Measurements from ENCODE around the gene SCARF2. TPM values are rescaled to one million over a fixed set of nuclear protein-coding genes. Genes with fewer than 3 reads are reported as not detected.
"Not testable (repeated sequence)": the region's sequence is repeated elsewhere in the genome, so short reads cannot be mapped to it uniquely, and the experiment has no call there.

SCARF2 gene
- total RNA-seq, 2 experiments from 2014 or later = 0.39 to 0.46 TPM

- peak overlapping the region; percentile 77 for H3K4me3 Mint-ChIP-seq
- no peaks in the 10 kb centered on the region for H3K27me3 Mint-ChIP-seq
- peaks cover 2% of the 10 kb centered on the region for H3K36me3 Mint-ChIP-seq (ENCODE audit: low read depth)
- ChIA-PET POLR2A (no interaction called here), CTCF (interaction anchor here (0.7 to 1.3 kb wide), 3 partner anchors 9 to 23 kb away, joined by 3 to 5 read pairs (median 3); no protein-coding TSS in a partner anchor)
- peak overlapping the region; percentile 61 for H3K27ac Mint-ChIP-seq
- peaks cover 26% of the 10 kb centered on the region for H3K4me1 Mint-ChIP-seq
- DNase-seq (no peak), ATAC-seq (no peak)
- intact Hi-C loops (cut with DNase I, micrococcal nuclease) = no loop called here
- H3K9me3 Mint-ChIP-seq (ENCODE audit: low read depth) = no peaks in the 10 kb centered on the region
Observed at GRCh38 chr22:20395181-20395906, 42.3 kb downstream of the SCARF2 start.

- Mint-ChIP-seq H3K27me3 (no peaks in the 10 kb centered on the region), H3K4me3 (peak within 1 kb of the TSS; percentile 77), H3K27ac (peak within 1 kb of the TSS; percentile 86), H3K36me3 (ENCODE audit: low read depth) (peaks cover 2% of the 10 kb centered on the region), H3K9me3 (ENCODE audit: low read depth) (no peaks in the 10 kb centered on the region), H3K4me1 (peaks cover 24% of the 10 kb centered on the region)
- CTCF ChIA-PET = interaction anchor here (0.5 to 1.1 kb wide), 3 partner anchors 11 to 30 kb away, joined by 3 read pairs; no protein-coding TSS in a partner anchor
- ATAC-seq (peak; percentile 95), DNase-seq (peak; percentile 90)
- intact Hi-C loops (cut with DNase I, micrococcal nuclease) = loop anchor here in 1 of 2 experiments (1.0 kb wide), 3 partner anchors 102 to 464 kb away; partner anchors contain the start of genes MED15 and PI4KA
- POLR2A ChIA-PET = interaction anchor here (0.7 kb wide), 1 partner anchor 114 kb away, joined by 5 read pairs; the partner anchor contains the start of gene MED15
Observed at GRCh38 chr22:20393705-20394476, 43.7 kb downstream of the SCARF2 start, which contains the start of gene ZNF74. Gene ZNF74, plus strand, starts transcription at chr22:20394151. Its CDS starts 478 bp downstream, at chr22:20394629.

GRCh38 chr22:20392983-20393704 is 44.5 kb downstream of the SCARF2 start:
- ATAC-seq = peak; percentile 3
- Mint-ChIP-seq H3K27me3 (no peaks in the 10 kb centered on the region), H3K4me3 (peak overlapping the region; percentile 77), H3K9me3 (ENCODE audit: low read depth) (no peaks in the 10 kb centered on the region), H3K27ac (peak overlapping the region; percentile 86), H3K36me3 (ENCODE audit: low read depth) (peaks cover 2% of the 10 kb centered on the region), H3K4me1 (peaks cover 23% of the 10 kb centered on the region)
- intact Hi-C loops (cut with DNase I, micrococcal nuclease) = no loop called here
- no peak for DNase-seq
- ChIA-PET CTCF (interaction anchor here (0.8 to 1.1 kb wide), 2 partner anchors 11 to 30 kb away, joined by 3 read pairs; no protein-coding TSS in a partner anchor), POLR2A (interaction anchor here (1.9 kb wide), 1 partner anchor 70 kb away, joined by 4 read pairs; no protein-coding TSS in a partner anchor)

- H3K27me3 Mint-ChIP-seq; DNase-seq; H3K4me3 Mint-ChIP-seq; H3K36me3 Mint-ChIP-seq (ENCODE audit: low read depth); ATAC-seq; H3K27ac Mint-ChIP-seq; H3K9me3 Mint-ChIP-seq (ENCODE audit: low read depth); intact Hi-C loops (cut with DNase I, micrococcal nuclease): not testable (repeated sequence)
- POLR2A ChIA-PET = interaction anchor here (1.9 kb wide), 1 partner anchor 69 kb away, joined by 4 read pairs; no protein-coding TSS in a partner anchor
- CTCF ChIA-PET = interaction anchor here (1.1 kb wide), 1 partner anchor 10 kb away, joined by 3 read pairs; no protein-coding TSS in a partner anchor
- H3K4me1 Mint-ChIP-seq = peaks cover 21% of the 10 kb centered on the region
Observed at GRCh38 chr22:20392365-20392881, 45.2 kb downstream of the SCARF2 start.

GRCh38 chr22:20391222-20391621 is 46.4 kb downstream of the SCARF2 start:
- intact Hi-C loops (cut with DNase I, micrococcal nuclease) = no loop called here
- Mint-ChIP-seq H3K9me3 (ENCODE audit: low read depth) (no peaks in the 10 kb centered on the region), H3K36me3 (ENCODE audit: low read depth) (no peaks in the 10 kb centered on the region), H3K27ac (no peak overlapping the region), H3K4me1 (peaks cover 15% of the 10 kb centered on the region), H3K27me3 (no peaks in the 10 kb centered on the region), H3K4me3 (no peak overlapping the region)
- ChIA-PET POLR2A (interaction anchor here (1.9 kb wide), 1 partner anchor 68 kb away, joined by 4 read pairs; no protein-coding TSS in a partner anchor), CTCF (no interaction called here)
- DNase-seq = no peak
- no peak for ATAC-seq

GRCh38 chr22:20390394-20390907 is 47.2 kb downstream of the SCARF2 start:
- Mint-ChIP-seq H3K27me3 (no peaks in the 10 kb centered on the region), H3K9me3 (ENCODE audit: low read depth) (no peaks in the 10 kb centered on the region), H3K27ac (no peak overlapping the region), H3K4me1 (peaks cover 9% of the 10 kb centered on the region), H3K4me3 (no peak overlapping the region), H3K36me3 (ENCODE audit: low read depth) (no peaks in the 10 kb centered on the region)
- CTCF ChIA-PET = no interaction called here
- intact Hi-C loops (cut with DNase I, micrococcal nuclease) = no loop called here
- POLR2A ChIA-PET = no interaction called here
- ATAC-seq = no peak
- no peak for DNase-seq

GRCh38 chr22:20389288-20389687 is 48.3 kb downstream of the SCARF2 start:
- Mint-ChIP-seq H3K36me3 (ENCODE audit: low read depth) (no peaks in the 10 kb centered on the region), H3K4me3 (no peak overlapping the region), H3K4me1 (peaks cover 3% of the 10 kb centered on the region), H3K27ac (no peak overlapping the region), H3K9me3 (ENCODE audit: low read depth) (no peaks in the 10 kb centered on the region), H3K27me3 (peaks cover under 1% of the 10 kb centered on the region)
- intact Hi-C loops (cut with DNase I, micrococcal nuclease) = no loop called here
- ATAC-seq (no peak), DNase-seq (no peak)
- ChIA-PET POLR2A (no interaction called here), CTCF (no interaction called here)

GRCh38 chr22:20388200-20388599 is 49.4 kb downstream of the SCARF2 start:
- POLR2A ChIA-PET = interaction anchor here (0.6 kb wide), 1 partner anchor 10 kb away, joined by 4 read pairs; no protein-coding TSS in a partner anchor
- no peaks in the 10 kb centered on the region for H3K36me3 Mint-ChIP-seq (ENCODE audit: low read depth)
- H3K4me3 Mint-ChIP-seq = no peak overlapping the region
- ATAC-seq (no peak), DNase-seq (no peak)
- H3K4me1 Mint-ChIP-seq = no peaks in the 10 kb centered on the region
- no peak overlapping the region for H3K27ac Mint-ChIP-seq
- H3K9me3 Mint-ChIP-seq (ENCODE audit: low read depth) = no peaks in the 10 kb centered on the region
- CTCF ChIA-PET = no interaction called here
- intact Hi-C loops (cut with DNase I, micrococcal nuclease) = no loop called here
- H3K27me3 Mint-ChIP-seq = peaks cover 2% of the 10 kb centered on the region

GRCh38 chr22:20386972-20387371 is 50.7 kb downstream of the SCARF2 start:
- ChIA-PET CTCF (no interaction called here), POLR2A (no interaction called here)
- H3K9me3 Mint-ChIP-seq (ENCODE audit: low read depth) = no peaks in the 10 kb centered on the region
- H3K27ac Mint-ChIP-seq = no peak overlapping the region
- ATAC-seq (no peak), DNase-seq (no peak)
- no peaks in the 10 kb centered on the region for H3K36me3 Mint-ChIP-seq (ENCODE audit: low read depth)
- H3K27me3 Mint-ChIP-seq = peaks cover 2% of the 10 kb centered on the region
- no peak overlapping the region for H3K4me3 Mint-ChIP-seq
- intact Hi-C loops (cut with DNase I, micrococcal nuclease) = no loop called here
- H3K4me1 Mint-ChIP-seq = no peaks in the 10 kb centered on the region

GRCh38 chr22:20386336-20386735 is 51.3 kb downstream of the SCARF2 start:
- Mint-ChIP-seq H3K9me3 (ENCODE audit: low read depth) (no peaks in the 10 kb centered on the region), H3K4me3 (no peak overlapping the region), H3K27me3 (peaks cover 2% of the 10 kb centered on the region), H3K27ac (no peak overlapping the region), H3K4me1 (no peaks in the 10 kb centered on the region), H3K36me3 (ENCODE audit: low read depth) (no peaks in the 10 kb centered on the region)
- DNase-seq (no peak), ATAC-seq (no peak)
- ChIA-PET CTCF (no interaction called here), POLR2A (no interaction called here)
- intact Hi-C loops (cut with DNase I, micrococcal nuclease) = no loop called here

GRCh38 chr22:20384865-20385264 is 52.8 kb downstream of the SCARF2 start:
- ChIA-PET CTCF (no interaction called here), POLR2A (interaction anchor here (0.7 kb wide), 1 partner anchor 182 kb away, joined by 3 read pairs; no protein-coding TSS in a partner anchor)
- no peaks in the 10 kb centered on the region for H3K36me3 Mint-ChIP-seq (ENCODE audit: low read depth)
- ATAC-seq (no peak), DNase-seq (no peak)
- intact Hi-C loops (cut with DNase I, micrococcal nuclease) = no loop called here
- no peak overlapping the region for H3K27ac Mint-ChIP-seq
- H3K9me3 Mint-ChIP-seq (ENCODE audit: low read depth) = no peaks in the 10 kb centered on the region
- H3K4me1 Mint-ChIP-seq = no peaks in the 10 kb centered on the region
- no peak overlapping the region for H3K4me3 Mint-ChIP-seq
- H3K27me3 Mint-ChIP-seq = peaks cover 2% of the 10 kb centered on the region
